ENCODE data around the gene ABHD6.
"Not testable (repeated sequence)": the region's sequence is repeated elsewhere in the genome, so short reads cannot be mapped to it uniquely, and the experiment has no call there.

ABHD6 gene

DNA sequence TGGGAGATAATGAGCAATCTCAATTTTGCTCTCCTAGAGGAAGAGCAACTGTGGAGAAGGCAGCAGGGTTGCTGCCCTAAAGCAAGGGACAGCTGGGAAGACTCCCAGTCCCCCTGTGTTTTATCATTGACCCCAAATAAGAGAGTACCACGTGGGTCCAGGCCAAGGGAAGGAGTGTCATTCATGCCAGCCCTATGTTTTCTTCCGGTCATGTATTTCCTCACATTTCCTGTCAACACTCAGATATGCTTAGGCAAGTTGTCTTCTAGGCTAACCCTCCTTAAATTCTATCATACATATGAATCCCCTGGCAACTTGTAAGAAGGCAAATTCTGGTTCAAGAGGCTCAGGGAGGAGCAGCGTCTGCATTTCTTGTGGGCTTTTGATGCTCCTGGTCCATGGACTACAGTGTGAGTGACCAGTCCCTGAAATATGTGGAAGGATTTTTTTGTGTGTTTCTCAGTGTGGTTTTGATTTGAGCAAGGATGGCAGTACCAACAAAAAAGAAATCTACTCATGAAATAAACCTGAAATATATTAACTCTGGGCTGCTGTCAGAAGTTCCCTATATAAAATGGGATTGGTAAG, 36.5 kb downstream of the ABHD6 start:
- no peak for DNase-seq (ENCODE audit: low read depth in 2 of 2)

DNA sequence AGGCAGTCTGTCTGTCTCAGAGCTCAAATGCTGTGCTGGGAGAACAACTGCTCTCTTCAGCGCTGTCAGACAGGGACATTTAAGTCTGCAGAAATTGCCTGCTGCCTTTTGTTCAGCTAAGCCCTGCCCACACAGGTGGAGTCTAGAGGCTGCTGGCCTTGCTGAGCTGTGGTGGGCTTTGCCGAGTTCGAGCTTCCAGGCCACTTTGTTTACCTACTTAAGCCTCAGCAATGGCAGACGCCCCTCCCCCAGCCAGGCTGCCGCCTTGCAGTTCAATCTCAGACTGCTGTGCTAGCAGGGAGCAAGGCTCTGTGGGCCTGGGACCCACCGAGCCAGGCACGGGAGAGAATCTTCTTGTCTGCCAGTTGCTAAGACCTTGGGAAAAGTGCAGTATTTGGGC, 43.5 kb downstream of the ABHD6 start:
- DNase-seq (ENCODE audit: low read depth in 2 of 2), result no peak

DNA sequence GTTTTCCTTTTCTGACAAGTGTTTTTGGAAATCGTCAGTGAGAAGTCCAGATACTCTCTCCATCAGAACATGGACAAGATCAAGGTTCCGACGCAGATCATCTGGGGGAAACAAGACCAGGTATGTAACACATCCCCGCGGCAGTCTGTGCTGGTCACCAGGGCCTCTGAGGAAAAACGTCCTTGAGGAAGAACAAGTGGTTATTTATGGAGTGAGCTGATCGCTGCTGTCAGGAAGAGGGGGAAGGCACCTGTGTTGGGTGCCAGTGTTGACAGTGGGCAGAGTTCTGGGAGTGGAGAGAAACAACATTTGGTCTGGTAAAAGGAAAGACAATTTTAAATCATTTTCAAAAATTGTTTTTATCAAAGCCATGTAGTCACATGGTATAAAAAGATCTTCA, 47.7 kb downstream of the ABHD6 start:
- no peak for DNase-seq (ENCODE audit: low read depth in 2 of 2)

DNA sequence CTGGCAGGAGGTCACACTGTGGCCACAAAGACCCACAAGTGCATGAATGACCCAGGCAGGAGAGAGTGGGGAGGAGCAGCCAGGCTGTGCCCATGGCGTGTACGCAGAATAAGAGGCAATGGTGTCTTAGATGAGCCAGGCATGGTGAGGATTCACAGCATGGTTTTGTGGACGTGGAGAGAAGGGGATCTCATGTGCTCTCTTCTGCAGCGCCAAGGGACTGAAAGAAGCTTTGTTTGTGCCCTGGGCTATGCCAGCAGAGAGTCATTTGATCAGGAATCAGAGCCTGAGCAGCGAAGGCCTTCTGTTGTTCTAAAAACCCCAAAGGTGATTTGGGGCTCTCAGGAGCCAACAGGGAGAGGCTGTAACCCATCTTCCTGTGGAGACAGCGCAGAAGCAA, 49.8 kb downstream of the ABHD6 start:
- DNase-seq (ENCODE audit: low read depth in 2 of 2), result no peak

DNA sequence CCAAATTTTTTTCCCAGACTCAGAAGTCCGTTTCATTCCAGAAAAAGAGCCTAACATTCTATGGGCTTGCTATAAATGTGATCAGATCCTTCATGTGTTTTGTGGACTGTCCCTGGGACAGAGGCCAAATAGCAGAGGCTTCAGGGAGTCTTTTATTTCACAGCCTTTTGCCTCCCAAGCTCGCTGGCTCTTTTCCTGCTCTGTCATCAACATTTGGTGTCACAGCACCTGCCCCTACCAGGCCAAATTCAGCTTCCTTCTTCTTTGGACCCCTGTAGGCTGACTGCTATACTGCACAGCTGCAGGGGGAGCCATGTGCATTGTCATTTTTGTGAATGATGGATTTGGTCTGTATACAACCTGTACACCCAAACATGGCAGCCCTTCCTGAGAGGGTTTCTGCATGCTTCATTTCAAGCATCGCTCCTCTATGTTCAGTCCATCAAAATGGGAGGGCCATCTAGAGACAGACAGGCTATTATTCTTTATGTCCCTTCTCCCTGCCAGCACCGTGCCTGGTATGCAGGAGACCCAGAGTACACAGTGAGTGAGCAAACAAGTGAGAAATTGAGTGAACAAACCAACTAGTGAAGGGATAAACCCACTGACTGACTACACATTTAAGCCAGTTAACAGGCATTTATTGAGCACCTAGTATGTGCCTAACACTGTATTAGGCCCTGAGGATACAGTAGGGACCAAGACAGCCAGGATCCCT, 50.6 kb downstream of the ABHD6 start:
- DNase-seq (ENCODE audit: low read depth in 2 of 2), result no peak

DNA sequence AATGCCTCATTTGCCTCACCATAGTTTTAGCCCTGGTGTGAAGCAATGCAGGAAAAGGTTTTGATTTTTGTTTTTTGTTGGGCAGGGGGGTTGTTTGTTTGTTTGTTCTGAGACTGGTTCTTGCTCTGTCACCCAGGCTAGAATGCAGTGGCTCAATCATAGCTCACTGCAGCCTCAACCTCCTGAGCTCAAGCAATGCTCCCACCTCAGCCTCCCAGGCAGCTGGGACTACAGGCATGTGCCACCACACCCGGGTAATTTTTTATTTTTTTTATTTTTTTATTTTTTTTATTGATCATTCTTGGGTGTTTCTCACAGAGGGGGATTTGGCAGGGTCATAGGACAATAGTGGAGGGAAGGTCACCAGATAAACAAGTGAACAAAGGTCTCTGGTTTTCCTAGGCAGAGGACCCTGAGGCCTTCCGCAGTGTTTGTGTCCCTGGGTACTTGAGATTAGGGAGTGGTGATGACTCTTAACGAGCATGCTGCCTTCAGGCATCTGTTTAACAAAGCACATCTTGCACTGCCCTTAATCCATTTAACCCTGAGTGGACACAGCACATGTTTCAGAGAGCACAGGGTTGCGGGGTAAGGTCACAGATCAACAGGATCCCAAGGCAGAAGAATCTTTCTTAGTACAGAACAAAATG, 51.5 kb downstream of the ABHD6 start:
- DNase-seq (ENCODE audit: low read depth in 2 of 2), result not testable (repeated sequence)

DNA sequence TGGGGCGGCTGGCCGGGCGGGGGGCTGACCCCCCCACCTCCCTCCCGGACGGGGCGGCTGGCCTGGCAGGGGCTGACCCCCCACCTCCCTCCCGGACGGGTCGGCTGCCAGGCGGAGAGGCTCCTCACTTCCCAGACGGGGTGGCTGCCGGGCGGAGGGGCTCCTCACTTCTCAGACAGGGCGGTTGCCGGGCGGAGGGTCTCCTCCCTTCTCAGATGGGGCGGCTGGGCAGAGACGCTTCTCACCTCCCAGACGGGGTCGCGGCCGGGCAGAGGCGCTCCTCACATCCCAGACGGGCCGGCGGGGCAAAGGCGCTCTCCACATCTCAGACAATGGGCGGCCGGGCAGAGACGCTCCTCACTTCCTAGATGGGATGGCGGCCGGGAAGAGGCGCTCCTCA, 52.9 kb downstream of the ABHD6 start:
- not testable (repeated sequence) for DNase-seq (ENCODE audit: low read depth in 2 of 2)

DNA sequence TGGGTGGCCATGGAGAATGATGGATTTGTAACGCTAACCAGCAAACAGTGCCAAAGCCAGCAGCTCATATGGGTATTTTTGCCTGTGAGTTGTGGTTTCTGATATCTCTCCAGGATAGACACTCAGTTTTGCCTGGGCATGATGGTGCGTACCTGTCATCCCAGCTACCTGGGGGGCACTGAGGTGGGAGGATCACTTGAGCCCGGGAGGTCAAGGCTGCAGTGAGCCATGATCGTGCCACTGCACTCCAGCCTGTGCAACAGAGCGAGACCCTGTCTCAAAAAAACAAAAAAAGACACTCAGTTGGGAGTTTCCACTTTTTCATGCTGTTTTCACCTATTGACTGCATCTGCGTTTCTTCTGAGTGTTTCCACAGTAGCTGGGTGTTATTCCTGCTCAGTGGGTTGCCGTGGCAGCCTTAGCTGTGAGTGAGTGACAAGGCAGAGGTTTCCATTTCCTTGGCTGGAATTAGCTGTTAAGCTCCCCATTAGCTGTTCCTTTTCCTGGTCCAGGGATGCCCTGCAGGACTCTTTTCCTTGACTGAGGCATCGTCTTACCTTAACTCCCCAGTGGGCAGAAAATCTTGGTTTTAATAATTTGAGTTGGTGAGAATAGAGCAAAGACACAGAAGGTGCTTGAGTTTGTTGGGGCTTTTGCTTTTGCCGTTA, 54.2 kb downstream of the ABHD6 start:
- DNase-seq (ENCODE audit: low read depth in 2 of 2), result no peak

DNA sequence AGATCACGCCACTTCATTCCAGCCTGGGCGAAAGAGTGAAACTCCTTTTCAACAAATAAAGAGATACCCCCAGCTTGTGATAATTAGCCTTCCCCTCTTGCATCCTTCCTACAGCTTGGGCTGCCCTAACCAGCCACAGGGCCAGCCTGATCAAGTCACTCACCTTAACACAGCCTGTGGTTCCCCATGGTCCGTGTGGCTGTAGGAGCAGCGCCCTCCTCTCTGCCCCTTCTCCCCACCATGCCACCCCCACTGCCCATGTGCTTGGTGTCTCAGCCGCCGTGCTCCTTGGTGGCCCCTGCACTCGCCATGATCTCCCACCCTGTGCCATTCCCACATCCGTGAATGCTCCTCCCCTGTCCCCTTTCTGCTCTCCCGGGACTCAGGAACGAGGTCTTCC, 55.3 kb downstream of the ABHD6 start:
- no peak for DNase-seq (ENCODE audit: low read depth in 2 of 2)

DNA sequence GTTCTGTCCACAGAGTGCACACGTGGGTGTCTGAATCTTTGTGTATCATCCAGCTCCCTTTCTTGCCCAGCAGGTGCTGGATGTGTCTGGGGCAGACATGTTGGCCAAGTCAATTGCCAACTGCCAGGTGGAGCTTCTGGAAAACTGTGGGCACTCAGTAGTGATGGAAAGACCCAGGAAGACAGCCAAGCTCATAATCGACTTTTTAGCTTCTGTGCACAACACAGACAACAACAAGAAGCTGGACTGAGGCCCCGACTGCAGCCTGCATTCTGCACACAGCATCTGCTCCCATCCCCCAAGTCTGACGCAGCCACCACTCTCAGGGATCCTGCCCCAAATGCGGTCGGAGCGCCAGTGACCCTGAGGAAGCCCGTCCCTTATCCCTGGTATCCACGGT, 55.9 kb downstream of the ABHD6 start:
- DNase-seq (ENCODE audit: low read depth in 2 of 2), result no peak

DNA sequence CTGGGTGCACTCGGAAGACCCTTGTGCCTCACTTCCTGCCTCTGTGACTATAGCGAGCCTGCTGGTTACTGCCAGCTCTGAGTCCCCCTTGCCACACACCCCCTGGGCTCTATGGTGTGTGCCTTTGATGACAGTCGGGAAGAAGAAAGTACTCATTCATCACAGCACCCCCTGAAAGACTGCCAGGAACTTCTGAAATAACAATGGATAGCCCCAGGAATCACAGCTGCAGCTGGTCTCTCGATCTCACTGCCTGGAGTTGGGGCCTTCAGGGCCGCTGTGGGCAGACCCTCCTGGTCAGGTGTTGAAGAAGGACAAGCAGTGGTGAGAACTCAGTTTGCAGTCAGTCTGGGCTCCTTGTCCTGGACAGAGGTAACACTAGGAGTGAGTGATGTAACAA, 58.7 kb downstream of the ABHD6 start:
- DNase-seq (ENCODE audit: low read depth in 2 of 2), result no peak

DNA sequence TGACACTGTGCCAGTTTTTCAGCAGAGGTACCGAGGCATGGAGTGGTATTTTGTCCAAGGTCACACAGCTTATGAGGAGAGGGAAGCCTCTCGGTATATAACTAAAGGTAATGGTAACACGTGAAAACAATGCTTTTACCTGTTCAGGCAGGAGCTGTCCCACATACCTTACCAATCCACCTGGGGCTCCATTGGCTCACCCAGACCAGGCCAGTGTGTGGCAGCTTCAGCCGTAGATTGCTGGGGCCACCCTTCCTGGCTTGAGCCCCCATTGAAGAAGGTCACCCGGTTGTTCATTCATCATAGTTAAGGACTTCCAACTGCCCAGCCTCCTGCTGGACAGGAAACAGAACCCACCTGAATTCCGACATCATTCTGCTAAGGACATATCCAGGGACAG, 59.3 kb downstream of the ABHD6 start:
- no peak for DNase-seq (ENCODE audit: low read depth in 2 of 2)

DNA sequence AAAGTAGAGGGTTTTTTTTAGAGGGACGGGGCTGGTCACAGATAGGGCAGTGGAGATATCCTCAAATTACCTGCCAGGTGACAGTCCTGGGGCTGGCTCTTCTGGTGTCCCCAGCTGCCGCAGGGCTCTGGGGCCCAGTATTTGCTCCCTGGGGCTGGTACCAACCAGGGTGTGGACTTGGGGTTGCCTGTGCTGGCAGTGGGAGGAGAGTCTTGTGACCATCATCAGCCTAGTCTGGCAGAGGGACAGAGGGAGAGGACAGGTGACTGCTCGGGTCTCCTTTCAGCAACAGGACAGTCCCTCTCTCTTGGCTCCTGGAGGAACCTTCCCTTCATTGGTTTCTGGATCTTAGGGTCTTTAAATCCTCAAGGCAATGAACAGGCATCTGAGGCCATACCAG, 60.6 kb downstream of the ABHD6 start:
- DNase-seq (ENCODE audit: low read depth in 2 of 2), result no peak

DNA sequence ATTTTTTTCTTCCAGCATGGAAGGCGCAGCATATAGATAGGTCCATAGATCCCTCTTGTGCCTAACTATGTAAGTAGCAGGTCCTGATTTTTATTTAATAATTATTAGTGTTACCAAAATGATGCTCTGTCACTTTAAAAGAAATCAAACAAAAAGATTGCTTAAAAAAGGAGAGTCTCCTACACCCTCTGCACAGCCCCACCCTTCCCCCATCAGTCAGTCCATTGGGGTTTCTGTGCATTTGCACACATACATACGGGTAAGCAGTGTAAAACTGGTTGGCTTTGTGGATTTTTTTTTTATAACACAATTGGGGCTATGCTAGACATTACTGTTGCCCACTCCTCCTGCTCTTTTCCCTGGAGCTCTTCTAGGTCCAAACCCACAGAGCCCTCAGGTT, 61.5 kb downstream of the ABHD6 start:
- DNase-seq (ENCODE audit: low read depth in 2 of 2), result no peak

DNA sequence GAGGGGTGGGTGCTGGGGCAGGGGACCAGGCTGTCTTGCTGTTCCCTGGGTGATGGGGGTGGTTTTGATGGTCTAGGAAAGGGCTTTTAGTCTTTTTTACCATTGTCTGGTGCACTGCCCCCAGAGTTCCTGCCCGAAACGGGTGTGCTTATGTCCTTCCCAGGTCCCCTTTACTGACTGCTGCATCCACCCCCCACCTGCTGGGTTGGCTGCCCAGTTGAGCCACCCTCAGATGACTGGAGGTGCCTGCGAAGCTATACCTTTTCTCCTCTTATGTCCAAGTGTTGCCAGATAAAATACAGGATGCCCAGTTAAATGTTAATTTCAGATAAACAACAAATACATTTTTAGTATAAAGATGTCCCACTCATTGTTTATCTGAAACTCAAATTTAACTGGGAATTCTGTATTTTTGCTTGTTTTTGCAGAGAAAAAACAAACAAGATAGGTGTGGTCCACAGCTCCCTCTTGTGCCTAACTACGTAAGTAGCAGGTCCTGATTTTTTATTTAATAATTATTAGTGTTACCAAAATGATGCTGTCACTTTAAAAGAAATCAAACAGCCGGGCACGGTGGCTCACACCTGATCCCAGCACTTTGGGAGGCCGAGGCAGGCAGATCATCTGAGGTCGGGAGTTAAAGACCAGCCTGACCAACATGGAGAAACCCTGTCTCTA, 62.4 kb downstream of the ABHD6 start:
- no peak for DNase-seq (ENCODE audit: low read depth in 2 of 2)

DNA sequence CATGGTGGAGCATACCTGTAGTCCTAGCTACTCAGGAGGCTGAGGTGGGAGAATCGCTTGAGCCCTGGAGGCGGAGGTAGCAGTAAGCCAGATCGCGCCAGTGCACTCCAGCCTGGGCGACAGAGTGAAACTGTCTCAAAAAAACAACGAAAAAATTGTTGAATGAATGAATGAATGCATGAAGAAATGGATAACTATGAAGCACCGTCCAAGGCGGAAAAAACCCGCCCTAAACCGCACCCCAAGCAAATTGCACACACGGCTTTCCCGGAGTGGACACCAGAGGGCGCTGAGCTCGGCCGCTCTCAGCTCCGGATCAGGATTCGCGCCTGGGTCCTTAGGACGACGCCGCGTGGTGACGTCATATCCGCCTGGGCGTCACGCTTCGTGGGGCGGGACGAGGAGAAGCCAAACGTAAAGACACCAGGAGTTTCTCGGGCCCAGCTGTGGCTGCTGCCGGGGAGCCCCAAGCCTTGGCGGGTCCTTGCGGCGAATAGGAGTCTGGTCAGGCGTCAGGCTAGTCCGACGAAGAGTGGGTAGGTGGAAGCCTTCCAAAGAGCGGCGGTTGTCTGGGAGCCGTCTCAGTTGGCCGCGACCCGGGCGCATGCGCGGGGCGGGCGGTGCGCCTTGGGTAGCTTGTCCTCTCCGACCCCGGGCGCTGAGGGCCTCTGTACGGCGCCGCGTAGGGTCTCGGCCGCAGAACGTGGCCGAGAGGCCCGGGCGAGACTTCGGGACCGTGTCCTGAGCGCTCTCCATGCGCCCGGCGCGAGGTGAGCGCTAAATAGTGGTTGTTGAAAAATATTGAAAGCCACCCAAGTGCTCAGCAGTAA, 68.5 kb downstream of the ABHD6 start, which contains the start of the genes HTD2 and RPP14:
Gene HTD2, plus strand, starts transcription at position 639 of the 830 bp plus-strand sequence. CDS start 11,094 bp downstream, outside the sequence.
Gene RPP14, plus strand, starts transcription at position 364 of the 830 bp plus-strand sequence. CDS start 4,085 bp downstream, outside the sequence.
- DNase-seq (ENCODE audit: low read depth in 2 of 2), result peak; percentile 98

DNA sequence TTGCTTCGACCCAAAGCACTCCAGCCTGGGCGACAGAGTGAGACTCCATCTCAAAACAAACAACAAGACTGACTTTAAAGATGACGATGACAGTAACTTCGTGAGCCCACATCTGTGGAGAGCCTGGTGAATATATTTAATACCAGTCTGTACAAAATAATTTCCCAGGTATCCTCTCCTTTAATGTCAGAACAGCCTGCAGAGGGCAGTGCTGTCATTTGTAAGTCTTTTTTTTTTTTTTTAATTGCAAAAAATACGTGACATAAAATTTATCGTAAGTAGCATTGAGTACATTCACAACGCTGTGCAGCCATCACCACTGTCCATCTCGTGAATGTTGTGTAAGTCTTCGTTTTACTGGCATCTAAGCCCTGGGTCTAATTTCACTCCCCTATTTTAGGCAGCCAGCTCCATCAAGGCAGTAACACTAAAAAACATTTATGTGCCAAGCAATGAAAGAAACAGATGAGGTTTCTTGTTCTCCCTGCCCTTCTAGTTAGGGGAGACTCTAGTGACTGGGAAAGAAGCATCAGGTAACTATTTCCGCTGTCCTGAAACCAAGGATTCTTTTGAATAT, 70.1 kb downstream of the ABHD6 start:
- no peak for DNase-seq (ENCODE audit: low read depth in 2 of 2)

DNA sequence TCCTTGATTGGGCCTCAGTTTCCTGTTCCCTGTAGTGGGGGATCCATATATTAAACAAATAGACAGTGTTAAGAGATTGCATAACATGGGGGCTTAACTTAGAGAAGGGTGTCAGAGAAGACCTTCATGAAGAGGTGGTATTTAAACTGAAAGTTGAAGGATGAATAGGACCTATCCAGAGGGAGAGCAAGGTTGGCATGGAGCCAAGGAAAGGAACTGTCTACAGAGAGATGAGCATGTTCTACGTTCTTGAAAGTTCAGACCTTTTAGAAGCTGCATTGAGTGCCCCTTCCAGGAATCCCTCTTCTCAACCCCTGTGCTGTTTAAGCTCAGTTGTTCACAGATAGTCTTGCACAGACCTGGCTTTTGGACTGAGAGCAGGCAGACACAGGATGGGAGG, 71.1 kb downstream of the ABHD6 start:
- DNase-seq (ENCODE audit: low read depth in 2 of 2), result no peak

DNA sequence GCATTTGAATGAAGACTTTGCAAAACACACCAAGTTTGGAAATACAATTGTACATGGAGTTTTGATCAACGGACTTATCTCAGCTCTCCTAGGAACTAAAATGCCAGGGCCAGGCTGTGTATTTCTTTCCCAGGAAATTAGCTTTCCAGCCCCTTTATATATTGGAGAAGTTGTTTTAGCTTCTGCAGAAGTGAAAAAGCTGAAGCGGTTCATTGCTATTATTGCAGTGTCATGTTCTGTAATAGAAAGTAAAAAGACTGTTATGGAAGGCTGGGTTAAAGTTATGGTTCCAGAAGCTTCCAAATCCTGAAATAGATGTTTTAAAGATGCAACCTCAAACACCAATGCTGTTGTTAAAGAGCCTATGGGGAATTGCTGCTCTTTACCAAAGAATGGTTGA, 80.2 kb downstream of the ABHD6 start:
- DNase-seq (ENCODE audit: low read depth in 2 of 2), result no peak

DNA sequence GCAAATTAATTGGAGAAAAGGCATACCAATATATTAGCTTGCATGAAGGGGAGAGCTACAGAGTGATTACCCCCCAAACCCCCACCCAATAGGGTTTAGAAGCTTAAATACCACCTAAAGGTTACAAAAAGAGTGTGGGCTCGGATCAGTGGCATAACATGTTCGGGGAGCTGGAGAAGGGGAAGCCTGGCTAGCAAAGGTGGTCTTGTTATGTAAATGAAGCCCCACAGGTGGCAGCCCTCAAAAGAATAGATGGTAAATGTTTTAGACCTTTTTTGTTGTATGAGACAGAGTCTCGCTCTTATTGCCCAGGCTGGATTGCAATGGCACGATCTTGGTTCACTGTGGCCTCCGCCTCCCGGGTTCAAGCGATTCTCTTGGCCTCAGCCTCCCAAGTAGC, 84.2 kb downstream of the ABHD6 start:
- no peak for DNase-seq (ENCODE audit: low read depth in 2 of 2)

DNA sequence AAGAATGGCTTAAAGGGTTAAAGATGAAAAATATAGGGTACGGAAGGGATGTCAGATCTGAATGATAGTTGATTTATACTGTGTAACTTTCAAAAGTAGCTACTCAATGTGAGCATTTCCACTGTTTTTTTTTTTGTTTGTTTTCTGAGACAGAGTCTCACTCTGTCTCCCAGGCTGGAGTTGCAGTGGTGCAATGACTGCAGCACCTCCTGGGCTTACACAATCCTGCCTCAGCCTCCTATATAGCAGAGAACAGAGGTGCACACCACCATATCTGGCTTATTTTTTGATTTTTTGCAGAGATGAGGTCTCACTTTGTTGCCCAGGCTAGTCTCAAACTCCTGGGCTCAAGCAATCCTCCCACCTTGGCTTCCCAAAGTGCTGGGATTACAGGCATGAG, 85.2 kb downstream of the ABHD6 start:
- DNase-seq (ENCODE audit: low read depth in 2 of 2), result no peak
